Activated CD4-positive, alpha-beta T cell treated with anti-CD3 and anti-CD28 coated beads, Interleukin-2, Interleukin-4, amounts not matched to agents 100 ng/mL and 50 ng/mL, durations not matched to agents 16 hours and 8 hours (primary cell): Measurements from ENCODE around the gene DPM3.
"Not testable (repeated sequence)": the region's sequence is repeated elsewhere in the genome, so short reads cannot be mapped to it uniquely, and the experiment has no call there.

ENCODE experiments used
- DNase-seq: peaks from one replicate; pipeline ENCODE4 v3.0.0-alpha.2; 2020; ENCODE audit warnings: low spot score

DPM3 gene

DNA sequence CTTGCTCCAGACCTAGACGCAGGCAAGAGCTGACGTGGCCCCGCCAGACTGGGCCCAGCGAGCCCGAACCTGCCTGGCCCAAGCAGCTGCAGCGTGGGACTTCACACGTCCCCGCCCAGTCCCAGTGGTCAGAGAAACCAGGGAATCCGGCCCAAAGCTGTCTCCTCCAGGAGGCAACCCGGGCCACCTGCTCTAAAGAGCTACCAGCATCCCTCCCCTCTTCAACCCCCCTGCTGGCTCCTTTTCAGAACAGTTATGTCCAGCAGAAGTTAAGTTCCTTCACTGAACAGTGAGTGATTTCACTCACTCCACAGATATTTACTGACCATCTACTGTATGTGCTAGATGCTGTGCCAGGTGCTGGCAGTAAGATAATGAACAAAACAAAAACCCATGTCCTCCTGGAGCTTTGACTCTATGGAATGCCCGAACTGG, 14.8 kb downstream of the DPM3 start:
- no peak for DNase-seq

DNA sequence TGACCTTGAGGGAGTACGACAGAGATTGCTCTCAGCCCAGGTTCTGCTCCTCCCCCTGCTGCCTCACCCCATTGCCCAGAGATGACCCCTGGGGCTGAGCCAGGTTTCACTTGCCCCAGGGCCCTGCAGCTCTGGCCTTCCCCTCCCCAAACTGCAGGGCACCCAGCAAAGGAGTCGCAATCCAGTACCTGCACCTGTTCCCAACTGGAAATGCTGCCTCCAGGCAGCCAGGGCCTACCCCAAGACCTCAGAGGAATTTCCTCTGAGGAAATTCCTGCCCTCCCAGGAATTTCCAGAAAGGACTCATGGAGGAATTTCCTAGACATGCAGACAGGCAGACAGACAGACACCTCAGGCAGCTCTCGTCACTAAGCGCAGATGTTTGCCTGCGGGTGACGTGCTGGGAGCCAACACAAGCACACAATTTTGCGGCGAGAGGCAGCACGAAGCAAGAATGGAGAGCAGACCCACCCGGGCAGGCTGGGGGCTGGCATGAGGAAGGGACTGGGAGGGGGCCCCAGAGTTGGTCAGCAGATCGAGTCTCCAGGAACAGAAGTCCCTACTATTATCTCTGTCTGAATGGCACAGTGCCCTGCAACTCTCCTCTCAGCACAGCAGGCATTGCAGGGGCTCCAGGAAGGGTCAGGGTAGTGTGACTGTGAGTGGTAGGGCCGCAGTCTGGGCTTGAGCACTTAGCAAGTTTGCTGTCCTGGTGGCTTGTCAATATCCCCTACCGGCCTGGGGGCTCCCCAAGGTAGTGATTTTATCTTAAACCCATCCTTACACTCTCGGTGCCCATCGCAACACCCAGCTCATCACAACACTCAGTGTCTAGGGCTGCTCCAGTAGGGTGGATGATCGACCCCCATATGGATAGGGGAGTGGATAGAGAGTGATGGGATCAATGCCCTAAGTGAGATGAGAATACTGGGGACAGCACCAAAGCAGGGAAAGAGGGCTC, 15.5 kb downstream of the DPM3 start:
- no peak for DNase-seq

DNA sequence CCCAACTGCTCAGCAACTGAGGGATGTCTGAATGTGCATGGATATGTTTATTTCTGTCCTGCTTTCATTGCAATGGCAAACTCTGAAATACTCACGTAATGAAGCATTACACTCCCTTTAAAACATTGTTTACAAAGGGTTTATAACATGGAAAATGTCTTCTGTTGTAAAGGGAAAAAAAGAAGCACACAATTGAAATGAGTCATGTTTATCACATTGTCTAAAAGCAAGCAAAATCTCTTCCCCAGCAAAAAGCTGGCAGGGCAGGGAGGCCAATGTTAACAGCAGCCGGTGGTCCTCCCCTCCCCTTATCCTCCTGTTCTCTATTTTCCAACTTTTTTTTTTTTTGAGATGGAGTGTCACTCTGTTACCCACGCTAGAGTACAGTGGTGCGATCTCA, 16.5 kb downstream of the DPM3 start:
- DNase-seq = no peak

DNA sequence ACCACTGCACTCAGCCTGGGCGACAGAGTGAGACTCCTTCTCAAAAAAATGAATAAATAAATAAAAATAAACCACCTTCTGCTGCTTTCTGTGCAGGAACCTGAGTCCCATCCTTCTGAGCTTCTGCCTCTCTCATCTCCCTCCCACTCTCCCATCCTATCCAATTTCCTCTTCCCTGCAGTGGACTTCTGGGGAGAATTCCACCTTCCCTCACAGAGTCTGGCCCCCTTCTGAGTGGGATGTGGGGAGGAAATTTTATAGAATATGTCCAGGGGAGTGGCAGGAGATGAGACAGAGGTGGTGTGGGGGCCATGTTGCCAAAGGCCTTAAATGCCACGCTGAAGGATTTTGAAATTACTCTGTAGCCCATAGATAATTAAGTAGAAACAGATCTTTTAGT, 18.0 kb downstream of the DPM3 start:
- DNase-seq = no peak

DNA sequence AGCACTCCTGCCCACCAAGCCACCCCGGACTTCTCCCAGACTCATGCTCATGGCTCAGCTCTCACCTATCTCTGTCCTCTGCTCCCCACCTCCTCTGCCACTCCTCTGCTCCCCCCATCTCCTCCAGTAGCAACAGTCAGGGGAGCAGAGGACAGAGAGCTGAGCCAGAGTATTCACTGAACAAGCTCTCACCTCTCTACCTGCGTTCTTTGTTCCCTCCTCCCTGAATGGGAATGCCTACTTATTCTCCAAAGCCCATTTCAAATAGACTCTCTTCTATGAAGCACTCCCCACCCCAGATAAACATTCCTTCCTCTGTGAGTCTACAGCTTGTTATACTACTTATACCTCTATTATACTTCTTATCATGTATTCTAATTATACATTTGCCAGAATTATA, 19.1 kb downstream of the DPM3 start:
- DNase-seq = no peak

DNA sequence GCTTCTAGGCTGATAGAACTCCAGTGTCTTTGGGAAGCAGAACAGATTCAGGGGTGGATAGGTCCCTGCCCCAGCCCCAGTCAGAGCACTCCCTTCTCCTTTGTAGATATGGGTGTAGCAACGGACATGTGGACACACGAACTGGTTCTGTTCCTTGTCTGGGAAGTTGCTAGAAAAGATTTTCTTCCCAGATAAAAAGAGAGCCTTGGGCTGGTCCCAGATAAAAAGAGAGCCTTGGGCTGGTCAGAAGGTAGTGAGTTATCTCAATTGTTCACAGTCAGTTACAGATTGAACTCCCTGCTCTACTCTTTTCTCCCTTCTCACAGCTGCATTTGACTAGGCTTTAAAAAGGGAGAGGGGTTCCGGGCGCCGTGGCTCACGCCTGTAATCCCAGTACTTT, 20.1 kb downstream of the DPM3 start:
- no peak for DNase-seq

DNA sequence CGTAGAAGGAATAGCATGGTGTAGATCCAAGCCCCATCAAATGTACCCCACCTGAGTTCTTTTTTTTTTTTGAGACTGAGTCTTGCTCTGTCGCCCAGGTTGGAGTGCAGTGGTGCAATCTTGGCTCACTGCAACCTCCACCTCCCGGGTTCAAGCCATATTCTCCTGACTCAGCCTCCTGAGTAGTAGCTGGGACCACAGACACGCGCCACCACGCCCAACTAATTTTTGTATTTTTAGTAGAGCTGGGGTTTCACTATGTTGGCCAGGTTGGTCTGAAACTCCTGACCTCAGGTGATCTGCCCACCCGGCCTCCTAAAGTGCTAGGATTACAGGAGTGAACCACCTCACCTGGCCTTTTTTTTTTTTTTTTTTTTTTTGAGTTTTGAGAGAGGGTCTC, 22.2 kb downstream of the DPM3 start:
- DNase-seq = not testable (repeated sequence)

DNA sequence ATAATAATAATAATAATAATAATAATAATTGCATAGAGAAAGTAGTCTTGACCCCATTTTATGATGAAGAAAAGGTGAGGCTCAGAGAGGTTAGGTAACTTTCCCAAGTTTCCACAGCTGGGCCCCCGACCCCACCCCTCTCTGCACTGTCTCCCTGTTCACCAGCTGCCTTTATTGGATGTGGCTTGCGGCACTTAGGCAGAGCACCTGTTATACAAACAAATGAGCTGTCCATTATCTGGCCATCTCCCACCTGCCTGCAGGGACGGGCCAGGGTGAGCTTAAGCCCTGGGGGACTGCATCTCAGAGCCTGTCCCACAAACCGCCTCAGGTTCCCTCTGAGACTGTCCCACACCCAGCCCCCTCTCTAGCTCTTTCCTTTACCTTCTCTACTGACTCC, 22.7 kb downstream of the DPM3 start:
- DNase-seq = no peak

DNA sequence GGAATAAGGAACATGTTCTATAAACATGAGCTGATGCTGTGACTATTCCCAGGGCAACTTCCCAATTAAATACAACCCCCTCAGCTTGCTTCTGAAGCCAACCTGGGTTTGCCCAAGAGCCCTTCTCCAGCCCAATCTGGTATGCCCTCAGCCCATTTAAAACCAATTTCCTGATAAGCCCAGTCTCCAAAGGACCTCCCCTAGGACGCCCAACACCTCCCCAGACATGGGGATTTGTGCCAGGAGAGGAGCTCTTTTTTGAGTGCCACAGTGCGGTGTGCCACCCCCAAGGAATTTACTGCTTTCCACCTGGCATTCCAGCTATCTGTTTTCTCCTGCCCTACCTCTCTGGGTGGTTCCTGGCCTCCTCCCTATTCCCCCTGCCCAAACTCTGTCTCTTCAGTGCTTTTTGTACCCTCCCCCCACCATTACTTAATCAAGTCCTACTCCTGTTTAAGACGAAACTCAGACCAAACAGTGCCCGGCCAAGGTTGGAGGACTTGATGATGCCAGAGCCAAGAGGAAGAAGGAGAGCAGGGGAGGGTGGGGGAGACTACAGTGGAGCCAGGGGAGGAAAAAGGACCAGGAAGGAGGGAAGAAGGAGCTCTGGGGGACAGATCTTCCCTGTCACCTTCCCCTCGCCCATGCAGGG, 24.1 kb downstream of the DPM3 start:
- no peak for DNase-seq

DNA sequence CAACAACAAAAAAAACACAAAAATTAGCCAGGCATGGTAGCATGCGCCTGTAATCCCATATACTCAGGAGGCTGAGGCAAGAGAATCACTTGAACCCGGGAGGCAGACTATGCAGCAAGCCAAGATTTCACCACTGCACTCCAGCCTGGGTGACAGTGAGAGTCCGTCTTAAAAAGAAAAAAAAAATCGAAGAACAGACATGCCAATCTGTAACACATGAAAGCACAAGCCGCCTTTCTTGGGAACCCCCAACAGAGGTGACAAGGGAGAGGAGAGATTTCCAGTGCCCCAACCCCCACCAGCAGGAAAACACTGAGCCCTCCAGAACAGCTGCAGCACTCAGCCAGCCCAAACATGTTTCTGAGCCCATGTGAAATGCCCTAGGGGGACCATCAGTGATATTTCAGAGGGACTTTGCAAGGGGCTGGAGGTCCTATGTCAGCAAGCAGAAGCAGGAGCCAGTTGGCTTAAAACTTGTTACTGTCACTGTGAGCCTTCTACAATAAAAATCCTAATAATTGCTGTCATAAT, 26.8 kb downstream of the DPM3 start:
- no peak for DNase-seq

DNA sequence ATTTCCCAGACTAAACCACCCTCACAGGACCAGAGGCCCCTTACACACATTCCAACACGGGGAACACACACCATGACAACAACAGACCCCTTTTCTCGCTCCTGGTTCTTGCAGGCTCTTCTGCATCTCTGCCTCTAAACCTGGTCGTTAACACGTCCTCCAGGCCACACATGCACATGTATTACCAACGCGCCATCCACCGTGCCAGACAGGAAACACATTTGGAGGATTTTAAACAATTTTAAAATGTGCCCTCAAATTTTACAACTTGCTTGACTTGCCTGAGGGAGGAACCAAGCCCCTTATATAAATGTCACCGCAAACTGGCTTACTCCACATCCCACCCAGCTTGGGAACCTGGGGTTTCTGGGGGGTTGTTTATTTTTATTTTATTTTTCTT, 29.5 kb downstream of the DPM3 start:
- DNase-seq = no peak

DNA sequence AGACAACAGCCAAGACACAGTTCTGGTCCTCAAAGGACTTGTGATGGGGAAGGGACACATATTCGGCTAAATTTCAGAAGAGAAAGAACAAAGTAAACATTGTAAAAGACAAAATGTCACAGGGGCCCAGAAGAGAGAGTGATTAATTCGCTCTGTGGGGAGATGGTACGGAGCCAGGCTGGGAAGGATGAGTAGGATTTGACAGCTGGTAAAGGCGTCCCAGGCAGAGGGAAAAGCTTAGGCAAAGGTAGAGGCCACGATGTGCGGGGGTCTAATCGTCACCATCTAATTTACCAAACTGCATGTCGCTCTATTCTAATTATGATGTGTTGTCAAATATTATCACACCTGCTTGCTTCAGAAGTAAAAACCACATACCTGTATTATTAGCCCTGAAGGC, 29.9 kb downstream of the DPM3 start:
- no peak for DNase-seq

DNA sequence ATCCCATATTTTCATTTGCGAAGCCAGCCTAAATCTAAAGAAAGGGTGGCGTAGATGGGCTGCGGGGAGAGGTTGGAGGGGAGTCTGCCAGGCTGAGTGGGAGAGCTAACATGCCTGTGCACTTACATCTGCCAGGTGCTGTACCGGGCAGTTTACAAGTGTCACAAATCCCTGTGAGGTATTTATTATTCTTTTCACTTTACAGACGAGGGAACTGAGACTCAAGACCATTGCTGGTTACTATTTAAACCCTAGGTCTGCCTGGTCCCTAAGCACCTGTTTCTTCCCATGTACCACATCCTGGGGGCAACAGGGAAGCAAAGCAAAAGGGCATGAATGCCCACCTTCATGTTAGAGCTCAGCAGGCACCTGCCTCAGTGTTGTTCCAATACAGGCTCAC, 32.0 kb downstream of the DPM3 start:
- no peak for DNase-seq

DNA sequence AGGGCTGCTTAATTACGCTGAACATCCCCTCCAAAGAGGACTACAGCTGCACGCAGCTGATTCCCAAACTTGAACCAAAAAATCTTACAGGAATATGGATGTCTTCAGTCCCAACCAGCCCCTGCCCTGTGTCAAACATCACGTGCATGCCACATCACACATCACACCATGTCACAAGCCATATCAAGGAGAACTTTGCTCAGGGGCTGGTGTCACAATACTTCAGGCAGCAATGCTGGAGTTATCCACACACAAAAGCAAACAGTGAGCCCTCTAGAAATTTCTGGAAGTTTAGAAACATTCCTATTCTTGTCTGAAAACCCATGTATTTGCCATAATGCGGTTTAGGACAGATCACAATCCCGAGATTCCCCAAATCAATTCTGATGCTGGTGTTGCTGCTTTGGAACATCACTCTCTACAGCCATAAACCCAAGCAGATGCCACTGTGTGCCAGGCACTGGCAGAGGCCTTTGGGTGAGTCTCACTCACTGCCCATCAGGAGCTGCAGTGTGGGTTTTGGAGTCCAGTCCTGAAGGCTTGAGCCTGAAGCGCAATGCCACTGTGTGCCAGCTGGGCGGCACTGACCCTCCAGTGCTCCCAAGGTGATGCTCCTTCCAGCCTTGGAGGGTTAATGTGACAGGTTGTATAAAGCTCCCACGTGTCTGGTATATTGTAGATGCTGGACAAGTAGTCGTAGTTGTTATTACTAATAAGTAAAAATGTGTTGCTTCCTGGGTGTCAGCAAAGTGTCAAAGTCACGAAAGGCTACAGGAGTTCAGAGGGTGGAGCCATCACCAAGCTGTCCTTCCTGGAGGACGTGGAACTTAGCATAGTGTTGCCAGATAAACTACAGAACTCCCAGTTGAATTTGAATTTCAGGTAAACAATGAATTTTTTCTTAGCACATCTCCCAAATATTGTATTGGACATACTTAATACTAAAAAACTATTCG, 32.7 kb downstream of the DPM3 start:
- DNase-seq = no peak

DNA sequence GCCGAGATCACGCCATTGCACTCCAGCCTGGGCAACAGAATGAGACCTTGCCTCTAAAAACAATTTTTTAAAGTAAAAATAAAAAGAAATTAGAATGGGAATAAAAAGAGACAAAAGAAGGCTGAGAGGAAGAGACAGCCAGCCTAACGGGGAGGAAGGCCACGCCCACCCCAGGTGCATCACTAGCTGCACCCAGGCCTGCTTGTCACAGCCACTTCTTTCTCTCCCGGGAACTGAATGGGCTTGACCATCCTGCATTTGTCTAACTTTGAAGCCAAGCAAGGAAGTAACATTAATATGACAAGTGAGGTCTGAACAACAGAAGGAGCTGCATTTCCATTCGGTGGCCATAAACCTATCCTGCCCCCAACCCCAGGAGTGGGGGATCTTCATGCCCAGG, 33.5 kb downstream of the DPM3 start:
- no peak for DNase-seq

DNA sequence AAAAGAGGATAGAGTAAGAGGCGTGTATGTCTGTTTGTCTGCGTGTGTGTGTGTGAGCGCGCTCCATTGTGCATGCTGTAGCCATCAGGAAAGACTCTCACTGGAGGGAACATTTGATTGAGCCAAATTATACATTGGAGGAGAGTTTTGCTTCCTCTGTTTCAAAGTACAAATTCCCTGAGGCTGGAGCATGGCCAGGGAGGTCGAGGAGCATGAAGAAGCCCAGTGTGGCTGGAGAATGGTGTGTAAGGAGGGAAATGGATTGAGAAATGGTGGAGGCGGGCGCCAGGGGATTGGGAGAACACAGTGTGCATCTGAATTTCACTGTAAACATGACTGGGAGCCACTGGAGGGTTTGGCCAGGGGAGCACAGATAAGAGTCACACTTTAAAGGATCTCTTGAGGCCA, 34.7 kb downstream of the DPM3 start:
- no peak for DNase-seq

DNA sequence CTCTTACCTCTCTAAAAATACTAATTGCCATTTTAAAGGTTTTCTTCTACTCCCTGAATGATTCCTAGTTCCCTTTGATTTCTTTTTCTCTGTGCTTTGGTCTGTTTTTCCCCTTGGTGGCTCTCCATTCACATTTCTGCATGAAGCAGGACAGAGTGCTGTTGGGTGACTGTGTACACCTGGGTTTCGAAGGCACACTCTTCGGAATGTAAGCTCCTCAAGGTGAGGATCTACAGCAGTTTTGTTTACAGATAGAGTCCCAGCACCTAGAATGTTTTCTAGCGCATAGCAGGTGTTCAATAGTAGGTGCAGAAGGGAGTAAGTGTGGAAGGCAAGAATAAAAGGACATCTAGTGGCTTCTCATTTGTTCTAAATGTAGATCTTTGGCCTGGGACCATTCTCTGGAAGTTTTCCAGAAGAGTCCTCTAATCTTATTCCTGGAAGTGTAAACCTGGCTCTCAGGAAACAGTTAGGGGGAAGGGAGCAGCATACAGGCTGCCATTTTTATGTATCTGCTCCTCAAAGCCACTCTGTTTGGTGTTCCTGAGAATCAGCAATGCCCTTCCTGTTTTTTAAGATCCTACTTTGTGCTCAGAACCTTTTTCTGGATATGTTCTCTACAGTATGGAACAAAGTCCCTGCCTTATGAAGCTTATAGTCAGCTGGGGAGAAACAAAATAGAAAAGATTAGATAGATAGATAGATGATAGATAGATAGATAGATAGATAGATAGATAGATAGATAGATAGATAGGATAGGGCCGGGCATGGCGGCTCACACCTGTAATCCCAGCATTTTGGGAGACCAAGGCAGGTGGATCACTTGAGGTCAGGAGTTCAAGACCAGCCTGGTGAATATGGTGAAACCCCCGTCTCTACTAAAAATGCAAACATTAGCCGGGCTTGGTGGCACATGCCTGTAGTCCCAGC, 35.5 kb downstream of the DPM3 start:
- DNase-seq = no peak

DNA sequence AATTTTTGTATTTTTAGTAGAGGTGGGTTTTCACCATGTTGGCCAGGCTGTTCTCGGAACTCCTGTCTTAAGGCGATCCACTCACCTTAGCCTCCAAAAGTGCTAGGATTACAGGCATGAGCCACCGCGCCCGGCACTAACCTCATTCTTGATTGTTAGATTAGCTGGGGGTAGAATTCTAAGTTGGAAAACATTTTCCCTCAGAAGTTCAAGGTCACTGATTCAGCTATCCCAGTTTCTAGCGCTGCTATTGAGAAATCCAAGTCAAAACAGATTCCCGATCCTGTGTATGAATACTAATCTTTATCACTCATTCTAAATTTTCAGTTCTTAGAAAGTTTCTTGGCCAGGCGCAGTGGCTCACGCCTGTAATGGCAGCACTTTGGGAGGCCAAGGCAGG, 37.0 kb downstream of the DPM3 start:
- DNase-seq = no peak

DNA sequence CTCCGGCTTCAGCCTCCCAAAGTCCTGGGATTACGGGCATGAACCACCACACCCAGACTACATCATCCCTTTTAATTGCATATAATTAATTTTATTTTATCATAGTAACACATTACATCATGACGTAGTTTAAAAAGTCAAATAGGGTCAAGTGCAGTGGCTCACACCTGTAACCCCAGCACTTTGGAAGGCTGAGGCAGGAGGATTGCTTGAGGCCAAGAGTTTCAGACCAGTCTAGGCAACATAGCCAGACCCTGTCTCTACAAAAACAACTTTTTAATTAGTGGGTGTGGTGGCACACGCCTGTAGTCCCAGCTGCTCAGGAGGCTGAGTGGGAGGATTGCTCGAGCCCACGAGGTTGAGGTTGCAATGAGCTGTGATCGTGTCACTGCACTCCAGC, 41.0 kb downstream of the DPM3 start:
- DNase-seq = no peak

DNA sequence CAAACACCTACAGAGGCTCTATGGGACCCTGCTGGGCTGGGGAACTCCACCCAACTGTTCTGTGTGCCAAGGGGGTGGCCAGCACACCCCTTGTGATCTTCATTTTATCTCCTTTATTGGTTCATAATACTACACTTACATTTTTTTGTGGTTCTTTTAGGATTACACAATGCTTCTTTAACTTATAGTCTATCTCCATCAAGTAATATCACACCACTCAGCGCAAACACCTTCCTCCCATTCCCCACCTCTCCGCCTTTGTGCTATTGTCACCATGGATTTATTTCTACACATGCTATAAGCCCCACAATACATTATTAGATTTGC, 45.7 kb downstream of the DPM3 start:
- DNase-seq = no peak
